HCT116 (cell line): ENCODE data around the gene GDPD5. TPM values are rescaled to one million over a fixed set of nuclear protein-coding genes. Genes with fewer than 3 reads are reported as not detected.

Experiments used
- ATAC-seq: fragments of 200-7000 bp; cut with Tn5 transposase; 2 replicates; pipeline ENCODE4 v1.9.1; 2020; ENCODE audit warnings: mild to moderate bottlenecking, moderate library complexity
- BruUV-seq: library from RNA; stranded (reverse); fragments of 400-500 nt; replicated peaks from 2 replicates; lab custom pipeline; 2021; lab: Mats Ljungman, UMichigan
- CTCF ChIA-PET: fragments of 300-600 bp; sonication (Branson Sonifier 250); formaldehyde crosslinking; loops from one replicate; lab custom pipeline; 2021; ENCODE audit warnings: antibody characterized with exemption; lab: Charles Lee
- POLR2A ChIA-PET: fragments of 300-600, 350-600 bp; sonication (Branson Sonifier 250); formaldehyde crosslinking; loops from one replicate; lab custom pipeline; 2021; ENCODE audit warnings: antibody characterized with exemption; lab: Charles Lee
- RAD21 ChIA-PET, 2 experiments: fragments of 300-600 bp; sonication (Branson Sonifier 250); formaldehyde crosslinking; loops; one replicate each; lab custom pipeline; 2023; ENCODE audit warnings: low total read pairs in 2 of 2; ENCODE audit not compliant: uncharacterized antibody in 2 of 2, unreplicated experiment in 2 of 2, low non-redundant PET in 1 of 2; lab: Charles Lee
- DNase-seq: peaks from one replicate; pipeline ENCODE4 v3.0.0-alpha.2; 2010; ENCODE audit warnings: low read depth, low spot score
- H2AFZ ChIP-seq: fragments of 200-600 bp; shearing (Covaris generic), sonication (generic); 2 replicates; pipeline ENCODE4 v1.6.1; 2017; ENCODE audit warnings: low read depth, mixed run types, mixed read lengths, antibody characterized with exemption, low read length; ENCODE audit not compliant: poor library complexity, severe bottlenecking
- H3K27ac ChIP-seq: 2 replicates; pipeline ENCODE4 v1.5.1; 2012; ENCODE audit warnings: low read depth, low read length
- H3K27me3 ChIP-seq: fragments of 200-600 bp; sonication (generic); 2 replicates; pipeline ENCODE4 v1.6.1; 2016; ENCODE audit warnings: mixed run types, low read length, mixed read lengths; ENCODE audit not compliant: insufficient read depth
- H3K36me3 ChIP-seq, 2 experiments: fragments of 200-500 bp in 1 of 2; fragments of 200-600 bp in 1 of 2; sonication (Bioruptor generic) in 1 of 2; sonication (generic) in 1 of 2; 2 replicates each; pipeline versions ENCODE4 v1.5.1 to v1.6.1; 2014 to 2016; ENCODE audit warnings: low read length in 2 of 2, inconsistent platforms in 1 of 2, mixed read lengths in 1 of 2, mixed run types in 1 of 2; ENCODE audit not compliant: insufficient read depth in 2 of 2, control insufficient read depth in 1 of 2
- H3K4me1 ChIP-seq, 2 experiments: fragments of 200-600 bp in 1 of 2; sonication (generic) in 1 of 2; 2 replicates each; pipeline versions ENCODE4 v1.5.1 to v1.6.1; 2012 to 2017; ENCODE audit warnings: low read length in 2 of 2, inconsistent platforms in 1 of 2, mild to moderate bottlenecking in 1 of 2, mixed read lengths in 1 of 2, mixed run types in 1 of 2, moderate library complexity in 1 of 2; ENCODE audit not compliant: insufficient read depth in 2 of 2, control insufficient read depth in 1 of 2
- H3K4me2 ChIP-seq: fragments of 200-600 bp; sonication (generic); 2 replicates; pipeline ENCODE4 v1.6.1; 2017; ENCODE audit warnings: mixed run types, low read length, mixed read lengths
- H3K4me3 ChIP-seq, 2 experiments: fragments of 200-600 bp in 1 of 2; sonication (generic) in 1 of 2; replicated peaks in 1 of 2; 2 replicates each; pipeline ENCODE4 v1.5.1; 2011 to 2016; ENCODE audit warnings: low read length in 2 of 2, control low read depth in 1 of 2, low read depth in 1 of 2, mild to moderate bottlenecking in 1 of 2, mixed read lengths in 1 of 2, mixed run types in 1 of 2
- H3K79me2 ChIP-seq: fragments of 200-600 bp; sonication (generic); 2 replicates; pipeline ENCODE4 v1.6.1; 2017; ENCODE audit warnings: mild to moderate bottlenecking, mixed run types, low read length, moderate library complexity, mixed read lengths; ENCODE audit not compliant: insufficient read depth
- H3K9ac ChIP-seq: fragments of 200-600 bp; sonication (generic); 2 replicates; pipeline ENCODE4 v1.6.1; 2016; ENCODE audit warnings: low read length, mixed read lengths
- H3K9me2 ChIP-seq: fragments of 200-600 bp; sonication (generic), shearing (Covaris generic); 2 replicates; pipeline ENCODE4 v1.6.1; 2017; ENCODE audit warnings: mixed run types, mild to moderate bottlenecking, moderate library complexity; ENCODE audit not compliant: insufficient read depth
- H3K9me3 ChIP-seq, 2 experiments: fragments of 200-500 bp in 1 of 2; fragments of 200-600 bp in 1 of 2; sonication (Bioruptor generic) in 1 of 2; sonication (generic) in 1 of 2; 2 replicates each; pipeline ENCODE4 v1.6.1; 2014 to 2017; ENCODE audit warnings: low read length in 2 of 2, mixed read lengths in 2 of 2, inconsistent platforms in 1 of 2, low read depth in 1 of 2, mild to moderate bottlenecking in 1 of 2, mixed run types in 1 of 2, moderate library complexity in 1 of 2; ENCODE audit not compliant: control insufficient read depth in 1 of 2, insufficient read depth in 1 of 2
- H4K20me1 ChIP-seq: fragments of 200-600 bp; sonication (generic), shearing (Covaris generic); 2 replicates; pipeline ENCODE4 v1.6.1; 2017; ENCODE audit warnings: mixed run types, mild to moderate bottlenecking, moderate library complexity; ENCODE audit not compliant: insufficient read depth
- CBX3 ChIP-seq: IDR thresholded peaks from 2 replicates; pipeline ENCODE4 v1.6.1; 2012; ENCODE audit warnings: low read depth
- CEBPB ChIP-seq: IDR thresholded peaks from 2 replicates; pipeline ENCODE4 v1.6.1; 2012; ENCODE audit warnings: low read depth
- ELF1 ChIP-seq: IDR thresholded peaks from 2 replicates; pipeline ENCODE4 v1.6.1; 2012; ENCODE audit warnings: low read depth, borderline replicate concordance
- EZH2phosphoT487 ChIP-seq: fragments of 200-600 bp; IDR thresholded peaks from 2 replicates; pipeline ENCODE4 v1.6.1; 2018; ENCODE audit warnings: antibody characterized with exemption, borderline replicate concordance
- FOSL1 ChIP-seq: IDR thresholded peaks from 2 replicates; pipeline ENCODE4 v1.6.1; 2012; ENCODE audit warnings: low read depth
- JUND ChIP-seq: IDR thresholded peaks from 2 replicates; pipeline ENCODE4 v1.6.1; 2012
- POLR2A ChIP-seq: IDR thresholded peaks from 2 replicates; pipeline ENCODE4 v1.7.0; 2011; ENCODE audit warnings: borderline replicate concordance; ENCODE audit not compliant: insufficient read depth, insufficient read length; ENCODE audit errors: extremely low read depth
- POLR2AphosphoS5 ChIP-seq: IDR thresholded peaks from 2 replicates; pipeline ENCODE4 v1.6.1; 2011; ENCODE audit warnings: mild to moderate bottlenecking, low read depth, low read length, moderate library complexity
- SIN3A ChIP-seq: IDR thresholded peaks from 2 replicates; pipeline ENCODE4 v1.6.1; 2012; ENCODE audit warnings: low read depth
- YY1 ChIP-seq: IDR thresholded peaks from 2 replicates; pipeline ENCODE4 v1.6.1; 2011; ENCODE audit warnings: low read length, low read depth, moderate library complexity, mild to moderate bottlenecking; ENCODE audit not compliant: insufficient replicate concordance; ENCODE audit errors: extremely low read depth
- ZFX ChIP-seq: fragments of 450-650 bp; IDR thresholded peaks from 2 replicates; pipeline ENCODE4 v1.6.1; 2017
- ZNF274 ChIP-seq: fragments of 200-500 bp; sonication (Bioruptor generic); IDR thresholded peaks from 2 replicates; pipeline ENCODE4 v1.6.1; 2014; ENCODE audit warnings: mild to moderate bottlenecking, low read depth, low read length, inconsistent platforms
- intact Hi-C: fragments of 100-400 bp; cut with micrococcal nuclease; formaldehyde crosslinking; loops from 2 replicates; pipeline ENCODE4 v1.10.0; 2022
- total RNA-seq: library from RNA; stranded (reverse); gene quantifications from one replicate; pipeline ENCODE4 v1.2.1, GENCODE V29; 2021; ENCODE audit not compliant: unreplicated experiment
- TF ChIP-seq, protein P1 (sequence below): IDR thresholded peaks from 2 replicates; pipeline ENCODE4 v1.6.1; 2012
- TF ChIP-seq, protein P2 (sequence below): IDR thresholded peaks from 2 replicates; pipeline ENCODE4 v1.6.1; 2011; ENCODE audit warnings: mild to moderate bottlenecking, low read length, moderate library complexity; ENCODE audit not compliant: insufficient replicate concordance; ENCODE audit errors: extremely low read depth

GDPD5 gene
- total RNA-seq, 1 experiment from 2014 or later = 27.5 TPM

DNA sequence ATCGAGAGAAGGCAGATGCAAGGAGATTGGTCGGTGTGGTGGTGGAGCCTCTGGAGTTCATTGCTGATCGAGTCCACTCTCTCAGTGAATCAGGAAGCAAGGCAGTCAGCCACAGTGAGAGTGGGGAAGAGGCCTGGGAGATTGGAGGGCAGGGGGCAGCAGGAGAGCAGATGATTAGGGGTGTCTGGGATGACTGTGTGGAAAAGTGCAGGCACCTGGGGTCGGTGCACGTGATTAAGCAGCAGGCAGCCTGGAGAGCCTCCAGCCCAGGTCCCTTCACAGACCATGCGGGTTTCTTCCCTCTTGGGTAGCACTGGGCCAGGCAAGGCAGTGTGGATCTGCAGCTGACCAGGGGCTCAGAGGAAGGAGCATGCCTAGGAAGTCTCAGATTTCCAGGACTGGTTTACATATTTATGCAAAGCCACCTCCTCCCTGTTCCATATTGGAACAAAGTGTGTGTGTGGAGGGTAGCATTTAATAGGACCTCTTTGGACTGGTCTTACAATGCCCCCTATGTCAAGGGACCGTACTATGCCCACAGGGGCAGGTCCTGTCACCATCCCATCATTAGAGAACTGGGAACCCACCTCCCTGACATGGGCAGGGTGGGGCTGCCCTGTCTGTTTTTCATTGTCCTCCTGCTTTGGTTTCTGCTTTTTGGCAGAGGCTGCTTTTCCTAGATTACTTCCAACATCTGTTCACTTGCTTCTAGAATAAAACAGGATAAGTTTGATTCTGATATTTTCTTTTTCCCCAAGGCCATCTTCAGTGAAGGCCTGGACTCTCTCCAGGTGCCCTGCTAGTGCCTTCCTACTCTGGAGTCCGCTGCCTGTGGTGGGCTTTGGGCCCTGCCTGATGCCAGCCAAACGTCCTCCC lies 14.0 kb upstream of the GDPD5 start:
- Histone ChIP-seq H3K9ac (no peak overlapping the region), H3K4me3 (no peak overlapping the region), H3K4me1 (peaks cover 22 to 52% of the 10 kb centered on the region in 2 experiments), H3K79me2 (no peaks in the 10 kb centered on the region), H3K4me2 (no peak overlapping the region), H3K36me3 (no peaks in the 10 kb centered on the region), H3K9me2 (no peaks in the 10 kb centered on the region), H3K27me3 (no peaks in the 10 kb centered on the region), H3K9me3 (no peaks in the 10 kb centered on the region)
- ATAC-seq = no peak
- RAD21 ChIA-PET = no interaction called here
- POLR2A ChIA-PET = no interaction called here
- CTCF ChIA-PET = no interaction called here
- no peak for DNase-seq
- no peak for TF ChIP-seq CBX3
- TF ChIP-seq EZH2phosphoT487 = no peak
- no peak for TF ChIP-seq SIN3A
- TF ChIP-seq ELF1 = no peak
- no peak for TF ChIP-seq FOSL1
- no peak for TF ChIP-seq ZFX
- TF ChIP-seq POLR2AphosphoS5 = no peak
- no peak for TF ChIP-seq POLR2A
- TF ChIP-seq, protein P1, sequence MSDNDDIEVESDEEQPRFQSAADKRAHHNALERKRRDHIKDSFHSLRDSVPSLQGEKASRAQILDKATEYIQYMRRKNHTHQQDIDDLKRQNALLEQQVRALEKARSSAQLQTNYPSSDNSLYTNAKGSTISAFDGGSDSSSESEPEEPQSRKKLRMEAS = no peak
- TF ChIP-seq JUND = no peak
- TF ChIP-seq ZNF274 = no peak
- no peak for TF ChIP-seq CEBPB
- TF ChIP-seq, protein P2, sequence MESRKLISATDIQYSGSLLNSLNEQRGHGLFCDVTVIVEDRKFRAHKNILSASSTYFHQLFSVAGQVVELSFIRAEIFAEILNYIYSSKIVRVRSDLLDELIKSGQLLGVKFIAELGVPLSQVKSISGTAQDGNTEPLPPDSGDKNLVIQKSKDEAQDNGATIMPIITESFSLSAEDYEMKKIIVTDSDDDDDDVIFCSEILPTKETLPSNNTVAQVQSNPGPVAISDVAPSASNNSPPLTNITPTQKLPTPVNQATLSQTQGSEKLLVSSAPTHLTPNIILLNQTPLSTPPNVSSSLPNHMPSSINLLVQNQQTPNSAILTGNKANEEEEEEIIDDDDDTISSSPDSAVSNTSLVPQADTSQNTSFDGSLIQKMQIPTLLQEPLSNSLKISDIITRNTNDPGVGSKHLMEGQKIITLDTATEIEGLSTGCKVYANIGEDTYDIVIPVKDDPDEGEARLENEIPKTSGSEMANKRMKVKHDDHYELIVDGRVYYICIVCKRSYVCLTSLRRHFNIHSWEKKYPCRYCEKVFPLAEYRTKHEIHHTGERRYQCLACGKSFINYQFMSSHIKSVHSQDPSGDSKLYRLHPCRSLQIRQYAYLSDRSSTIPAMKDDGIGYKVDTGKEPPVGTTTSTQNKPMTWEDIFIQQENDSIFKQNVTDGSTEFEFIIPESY = no peak
- no peak for TF ChIP-seq YY1
- TF ChIP-seq, all 23 proteins: peak for 0
- no peak overlapping the region for H3K27ac ChIP-seq
- H2AFZ ChIP-seq = no peak overlapping the region
- BruUV-seq = no TSS peak
- intact Hi-C loops = no loop called here
- H4K20me1 ChIP-seq = no peaks in the 10 kb centered on the region
